Ovary (tissue), 3 donors: ENCODE measurements around the gene MMEL1.

Experiments
- CTCF ChIP-seq, 3 donors: fragments of 450-650 bp in 2 of 3; fragments of 200-600 bp in 1 of 3; IDR thresholded peaks; one replicate each; pipeline versions ENCODE4 v1.5.1 to v1.8.0; 2016 to 2022; ENCODE audit warnings: antibody characterized with exemption in 3 of 3, mild to moderate bottlenecking in 1 of 3
- EP300 ChIP-seq: sonication (generic); formaldehyde crosslinking; IDR thresholded peaks from one replicate; pipeline ENCODE4 v1.6.1; 2017; ENCODE audit warnings: antibody characterized with exemption
- POLR2A ChIP-seq: fragments of 450-650 bp; IDR thresholded peaks from one replicate; pipeline ENCODE4 v1.6.1; 2017; ENCODE audit warnings: antibody characterized with exemption, mild to moderate bottlenecking, moderate library complexity
- donor health status: DM: no; HTN: no; CAD: no.

GRCh38 chr1:2606881-2607621 is 25.8 kb downstream of the MMEL1 start:
- no peak for TF ChIP-seq CTCF (IDR thresholded peaks at IDR 0.05)
- TF ChIP-seq POLR2A = no peak
- no peak for TF ChIP-seq EP300
